Natural killer cell (primary cell): ENCODE measurements around the gene NFX1. TPM values are rescaled to one million over a fixed set of nuclear protein-coding genes. Genes with fewer than 3 reads are reported as not detected.

ENCODE experiments used
- ATAC-seq, 3 donors: fragments of 150-1000 bp in 2 of 3; fragments of 200-7000 bp in 1 of 3; cut with Tn5 transposase; 1 replicate in 1 of 3; 2 replicates in 2 of 3; pipeline ENCODE4 v1.10.0; 2021; ENCODE audit warnings: mild to moderate bottlenecking in 2 of 3, moderate library complexity in 2 of 3
- DNase-seq, 2 donors: peaks; one replicate each; pipeline versions ENCODE4 v3.0.0 to v3.0.0-alpha.2; 2013 to 2021; ENCODE audit warnings: mixed read lengths in 1 of 2
- H3K27ac ChIP-seq: one replicate; pipeline ENCODE4 v1.5.1; 2013; ENCODE audit warnings: mild to moderate bottlenecking, low read length
- H3K27me3 ChIP-seq: one replicate; pipeline ENCODE4 v1.6.1; 2013; ENCODE audit warnings: low read length; ENCODE audit not compliant: control insufficient read depth, insufficient read depth
- H3K36me3 ChIP-seq: one replicate; pipeline ENCODE4 v1.6.1; 2013; ENCODE audit warnings: low read length; ENCODE audit not compliant: control insufficient read depth, insufficient read depth
- H3K4me1 ChIP-seq: one replicate; pipeline ENCODE4 v1.6.1; 2013; ENCODE audit warnings: low read length; ENCODE audit not compliant: control insufficient read depth, insufficient read depth
- H3K4me3 ChIP-seq: one replicate; pipeline ENCODE4 v1.5.1; 2013; ENCODE audit warnings: low read length
- H3K9me3 ChIP-seq: one replicate; pipeline ENCODE4 v1.6.1; 2013; ENCODE audit warnings: low read length; ENCODE audit not compliant: control insufficient read depth, insufficient read depth
- H3K27ac Mint-ChIP-seq, 2 donors: one replicate each; pipeline ENCODE4 v1.8.0; 2022; ENCODE audit warnings: mild to moderate bottlenecking in 2 of 2, mixed read lengths in 2 of 2, moderate library complexity in 1 of 2
- H3K27me3 Mint-ChIP-seq, 2 donors: one replicate each; pipeline ENCODE4 v1.8.0; 2022; ENCODE audit warnings: low read depth in 2 of 2, mixed read lengths in 2 of 2
- H3K36me3 Mint-ChIP-seq: one replicate; pipeline ENCODE4 v1.8.0; 2022; ENCODE audit warnings: mixed read lengths
- H3K4me1 Mint-ChIP-seq, 2 donors: one replicate each; pipeline ENCODE4 v1.8.0; 2022; ENCODE audit warnings: mixed read lengths in 2 of 2
- H3K4me3 Mint-ChIP-seq: one replicate; pipeline ENCODE4 v1.8.0; 2022; ENCODE audit warnings: mild to moderate bottlenecking, moderate library complexity, mixed read lengths
- H3K9me3 Mint-ChIP-seq, 2 donors: one replicate each; pipeline ENCODE4 v1.8.0; 2022; ENCODE audit warnings: mixed read lengths in 2 of 2
- CTCF ChIP-seq: fragments of 200-600 bp; IDR thresholded peaks from one replicate; pipeline ENCODE4 v1.8.0; 2022; ENCODE audit warnings: antibody characterized with exemption
- WGBS: methylation state at CpG from one replicate; pipeline ENCODE4 v1.1.7; 2013; ENCODE audit warnings: missing lambda C conversion rate; ENCODE audit not compliant: insufficient coverage; 5-methylcytosine and 5-hydroxymethylcytosine counted together
- intact Hi-C: fragments of 100-400 bp; cut with micrococcal nuclease; formaldehyde crosslinking; loops from one replicate; pipeline ENCODE4 v1.14.2; 2022
- total RNA-seq, 4 donors: library from RNA; stranded (reverse); fragments of 120-200 nt in 1 of 4; gene quantifications; one replicate each; pipeline versions ENCODE4 v1.2.3 to v1.2.4, GENCODE V29; 2013 to 2022

Gene NFX1
- total RNA-seq, 3 donors from 2014 or later (not counting 1 experiment from before 2014, with no cell fraction given): 33.0 to 38.8 (median 38.5) TPM

- no peaks in the 10 kb centered on the region for H3K27me3 ChIP-seq
- TF ChIP-seq CTCF: no peak
- Mint-ChIP-seq H3K27me3 (peaks cover 0 to 9% of the 10 kb centered on the region in 2 donors), H3K4me1 (no peaks in the 10 kb centered on the region), H3K27ac (no peak overlapping the region), H3K9me3 (no peaks in the 10 kb centered on the region), H3K36me3 (no peaks in the 10 kb centered on the region), H3K4me3 (no peak overlapping the region)
- H3K4me1 ChIP-seq: no peaks in the 10 kb centered on the region
- intact Hi-C loops: loop anchor here (10.0 kb wide), 1 partner anchor 61 kb away; no protein-coding TSS in a partner anchor
- ATAC-seq: no peak
- no peaks in the 10 kb centered on the region for H3K9me3 ChIP-seq
- WGBS: 89% methylated on average over 17 of the region's 17 CpGs
- no peaks in the 10 kb centered on the region for H3K36me3 ChIP-seq
- no peak overlapping the region for H3K27ac ChIP-seq
- DNase-seq: no peak
- H3K4me3 ChIP-seq: no peak overlapping the region
Observed at GRCh38 chr9:33403941-33404787, 113.8 kb downstream of the NFX1 start.

GRCh38 chr9:33404788-33405362 lies 114.6 kb downstream of the NFX1 start:
- no peak overlapping the region for H3K4me3 Mint-ChIP-seq
- no peak overlapping the region for H3K4me3 ChIP-seq
- no peaks in the 10 kb centered on the region for H3K36me3 ChIP-seq
- H3K27ac Mint-ChIP-seq: no peak overlapping the region
- ATAC-seq: no peak
- intact Hi-C loops: loop anchor here (10.0 kb wide), 1 partner anchor 60 kb away; no protein-coding TSS in a partner anchor
- no peak for TF ChIP-seq CTCF
- H3K27ac ChIP-seq: no peak overlapping the region
- H3K9me3 Mint-ChIP-seq: no peaks in the 10 kb centered on the region
- H3K36me3 Mint-ChIP-seq: no peaks in the 10 kb centered on the region
- no peak for DNase-seq
- H3K27me3 ChIP-seq: no peaks in the 10 kb centered on the region
- no peaks in the 10 kb centered on the region for H3K4me1 Mint-ChIP-seq
- no peaks in the 10 kb centered on the region for H3K4me1 ChIP-seq
- no peaks in the 10 kb centered on the region for H3K9me3 ChIP-seq
- peaks cover 0 to 6% of the 10 kb centered on the region in 2 donors for H3K27me3 Mint-ChIP-seq
- 90% methylated on average over 3 of the region's 4 CpGs for WGBS

GRCh38 chr9:33407061-33407460 lies 116.7 kb downstream of the NFX1 start:
- no peak overlapping the region for H3K4me3 ChIP-seq
- Mint-ChIP-seq H3K4me3 (no peak overlapping the region), H3K4me1 (no peaks in the 10 kb centered on the region), H3K36me3 (no peaks in the 10 kb centered on the region), H3K27ac (no peak overlapping the region), H3K9me3 (no peaks in the 10 kb centered on the region), H3K27me3 (peaks cover 0 to 3% of the 10 kb centered on the region in 2 donors)
- no peaks in the 10 kb centered on the region for H3K36me3 ChIP-seq
- WGBS: 89% methylated on average over 2 of the region's 3 CpGs
- no peak overlapping the region for H3K27ac ChIP-seq
- H3K27me3 ChIP-seq: no peaks in the 10 kb centered on the region
- DNase-seq (no peak), ATAC-seq (no peak)
- H3K9me3 ChIP-seq: no peaks in the 10 kb centered on the region
- no peaks in the 10 kb centered on the region for H3K4me1 ChIP-seq
- intact Hi-C loops: loop anchor here (10.0 kb wide), 1 partner anchor 58 kb away; no protein-coding TSS in a partner anchor
- TF ChIP-seq CTCF: no peak
